ENCODE results near the gene SUN2. TPM values are rescaled to one million over a fixed set of nuclear protein-coding genes. Genes with fewer than 3 reads are reported as not detected.

SUN2 gene
- total RNA-seq, 6 donors from 2014 or later, result 191 to 436 (median 275) TPM

- no peak for TF ChIP-seq POLR2AphosphoS5 (IDR thresholded peaks at IDR 0.05)
- TF ChIP-seq POLR2A (IDR thresholded peaks at IDR 0.05), result no peak
- TF ChIP-seq EP300 (IDR thresholded peaks at IDR 0.05), result no peak
- TF ChIP-seq, protein P1, sequence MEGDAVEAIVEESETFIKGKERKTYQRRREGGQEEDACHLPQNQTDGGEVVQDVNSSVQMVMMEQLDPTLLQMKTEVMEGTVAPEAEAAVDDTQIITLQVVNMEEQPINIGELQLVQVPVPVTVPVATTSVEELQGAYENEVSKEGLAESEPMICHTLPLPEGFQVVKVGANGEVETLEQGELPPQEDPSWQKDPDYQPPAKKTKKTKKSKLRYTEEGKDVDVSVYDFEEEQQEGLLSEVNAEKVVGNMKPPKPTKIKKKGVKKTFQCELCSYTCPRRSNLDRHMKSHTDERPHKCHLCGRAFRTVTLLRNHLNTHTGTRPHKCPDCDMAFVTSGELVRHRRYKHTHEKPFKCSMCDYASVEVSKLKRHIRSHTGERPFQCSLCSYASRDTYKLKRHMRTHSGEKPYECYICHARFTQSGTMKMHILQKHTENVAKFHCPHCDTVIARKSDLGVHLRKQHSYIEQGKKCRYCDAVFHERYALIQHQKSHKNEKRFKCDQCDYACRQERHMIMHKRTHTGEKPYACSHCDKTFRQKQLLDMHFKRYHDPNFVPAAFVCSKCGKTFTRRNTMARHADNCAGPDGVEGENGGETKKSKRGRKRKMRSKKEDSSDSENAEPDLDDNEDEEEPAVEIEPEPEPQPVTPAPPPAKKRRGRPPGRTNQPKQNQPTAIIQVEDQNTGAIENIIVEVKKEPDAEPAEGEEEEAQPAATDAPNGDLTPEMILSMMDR (IDR thresholded peaks at IDR 0.05), result no peak
- no peaks in the 10 kb centered on the region for H3K27me3 ChIP-seq
- H3K27ac ChIP-seq, result peak overlapping the region; percentile 59 to 98 (median 74)
- 72 to 92% methylated on average over 12 of the region's 12 CpGs for WGBS, 2 donors
- DNase-seq (no peak), ATAC-seq (ENCODE audit: low FRiP score in 2 of 2) (no peak)
- peaks cover 45 to 71% (median 67%) of the 10 kb centered on the region in 4 donors for H3K36me3 ChIP-seq
- peak overlapping the region in 1 of 4 donors; percentile 59 for H3K4me3 ChIP-seq
- peaks cover 36 to 43% (median 40%) of the 10 kb centered on the region in 4 donors for H3K4me1 ChIP-seq
- H3K9me3 ChIP-seq, result no peaks in the 10 kb centered on the region
These were observed 4.8 kb downstream of the SUN2 start for GRCh38 chr22:38751066-38751421.

- H3K27me3 ChIP-seq, result no peaks in the 10 kb centered on the region
- H3K36me3 ChIP-seq, result peaks cover 49 to 75% (median 71%) of the 10 kb centered on the region in 4 donors
- ATAC-seq (ENCODE audit: low FRiP score in 2 of 2) (no peak), DNase-seq (no peak)
- no peak overlapping the region for H3K4me3 ChIP-seq
- TF ChIP-seq POLR2A (IDR thresholded peaks at IDR 0.05), result no peak
- TF ChIP-seq, protein P1 (IDR thresholded peaks at IDR 0.05), result no peak
- TF ChIP-seq EP300 (IDR thresholded peaks at IDR 0.05), result no peak
- TF ChIP-seq POLR2AphosphoS5 (IDR thresholded peaks at IDR 0.05), result no peak
- H3K27ac ChIP-seq, result peak overlapping the region in 3 of 4 donors; percentile 59 to 98 (median 83)
- no peaks in the 10 kb centered on the region for H3K9me3 ChIP-seq
- H3K4me1 ChIP-seq, result peaks cover 35 to 43% (median 40%) of the 10 kb centered on the region in 4 donors
- WGBS, 2 donors, result 69 to 89% methylated on average over 14 to 17 of the region's 17 CpGs
These were observed 5.2 kb downstream of the SUN2 start for GRCh38 chr22:38750638-38751037.

GRCh38 chr22:38750104-38750503 lies 5.7 kb downstream of the SUN2 start:
- no peak for DNase-seq
- peaks cover 55 to 81% (median 76%) of the 10 kb centered on the region in 4 donors for H3K36me3 ChIP-seq
- no peaks in the 10 kb centered on the region for H3K27me3 ChIP-seq
- WGBS, 2 donors, result 93 to 96% methylated on average over 14 of the region's 14 CpGs
- H3K4me1 ChIP-seq, result peaks cover 35 to 43% (median 40%) of the 10 kb centered on the region in 4 donors
- ATAC-seq (ENCODE audit: low FRiP score in 2 of 2), result no peak
- H3K9me3 ChIP-seq, result no peaks in the 10 kb centered on the region
- H3K27ac ChIP-seq, result peak overlapping the region in 2 of 4 donors; percentile 83 to 98
- no peak for TF ChIP-seq POLR2A (IDR thresholded peaks at IDR 0.05)
- no peak for TF ChIP-seq POLR2AphosphoS5 (IDR thresholded peaks at IDR 0.05)
- H3K4me3 ChIP-seq, result no peak overlapping the region

- ATAC-seq (ENCODE audit: low FRiP score in 2 of 2) (no peak), DNase-seq (no peak)
- Histone ChIP-seq H3K4me3 (no peak overlapping the region), H3K4me1 (peaks cover 22 to 31% (median 29%) of the 10 kb centered on the region in 4 donors), H3K9me3 (no peaks in the 10 kb centered on the region), H3K36me3 (peaks cover 64 to 96% (median 90%) of the 10 kb centered on the region in 4 donors), H3K27me3 (no peaks in the 10 kb centered on the region), H3K27ac (peak overlapping the region in 1 of 4 donors; percentile 7)
- WGBS, 2 donors, result 89 to 94% methylated on average over 14 of the region's 14 CpGs
- no peak for TF ChIP-seq EP300 (IDR thresholded peaks at IDR 0.05)
- no peak for TF ChIP-seq POLR2A (IDR thresholded peaks at IDR 0.05)
- TF ChIP-seq, protein P1 (IDR thresholded peaks at IDR 0.05), result no peak
- no peak for TF ChIP-seq POLR2AphosphoS5 (IDR thresholded peaks at IDR 0.05)
These were observed 7.2 kb downstream of the SUN2 start for GRCh38 chr22:38748487-38749136.

GRCh38 chr22:38745676-38746460 lies 9.9 kb downstream of the SUN2 start:
- TF ChIP-seq, protein P1 (IDR thresholded peaks at IDR 0.05), result no peak
- TF ChIP-seq POLR2AphosphoS5 (IDR thresholded peaks at IDR 0.05) (no peak), EP300 (IDR thresholded peaks at IDR 0.05) (no peak), POLR2A (IDR thresholded peaks at IDR 0.05) (no peak)
- ATAC-seq (ENCODE audit: low FRiP score in 2 of 2) (peak in 1 of 2 donors; percentile 2), DNase-seq (no peak)
- no peaks in the 10 kb centered on the region for H3K27me3 ChIP-seq
- H3K4me1 ChIP-seq, result peaks cover 3 to 6% (median 4%) of the 10 kb centered on the region in 4 donors
- H3K27ac ChIP-seq, result no peak overlapping the region
- H3K36me3 ChIP-seq, result peaks cover 84 to 100% (median 98%) of the 10 kb centered on the region in 4 donors
- 87 to 90% methylated on average over 9 to 14 of the region's 14 CpGs for WGBS, 2 donors
- H3K4me3 ChIP-seq, result no peak overlapping the region
- no peaks in the 10 kb centered on the region for H3K9me3 ChIP-seq

All from upper lobe of left lung (tissue), 6 donors.